Kasumi-1 (cell line): ENCODE results near the gene GNAQ.

Experiments
- DNase-seq, 2 experiments: peaks; one replicate each; lab custom pipeline; 2025; lab: John Stamatoyannopoulos, UW

Gene GNAQ

DNA sequence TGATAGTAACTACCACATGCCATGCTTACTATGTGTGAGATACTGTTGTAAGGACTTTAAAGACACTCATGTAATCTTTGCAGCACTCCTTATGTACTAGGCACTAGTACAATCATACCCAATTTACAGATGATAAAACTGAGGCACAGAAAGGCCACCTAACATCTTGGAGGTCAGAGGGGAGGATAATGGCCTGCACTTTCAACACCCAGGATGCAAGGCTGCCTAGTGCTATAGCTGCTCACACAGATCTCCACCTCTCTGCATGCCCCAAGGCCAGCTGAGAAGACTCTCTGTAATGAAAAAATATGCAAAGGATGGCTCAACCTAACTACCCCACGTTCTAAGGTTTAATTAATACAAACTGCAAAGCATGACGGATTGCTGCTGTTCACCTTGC is 57.2 kb downstream of the GNAQ start:
- no peak for DNase-seq

DNA sequence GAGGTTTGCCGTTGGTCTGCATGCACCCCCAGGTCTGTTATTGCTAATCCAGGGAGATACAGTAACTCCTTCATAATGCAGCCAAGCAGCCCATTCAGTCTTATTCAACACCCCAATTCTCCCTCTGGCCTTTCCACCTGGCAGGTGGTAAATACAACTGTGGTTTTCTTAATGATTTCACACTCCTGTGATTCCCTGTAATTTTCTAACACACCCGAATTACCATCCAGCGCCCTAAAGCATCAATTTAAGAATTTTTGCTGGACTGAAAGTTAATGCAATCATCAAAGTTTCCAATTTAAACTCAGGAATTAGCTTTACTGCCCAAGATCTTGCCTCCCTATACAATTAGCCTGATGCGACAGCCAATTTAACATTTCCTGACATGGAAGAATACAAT is 62.5 kb downstream of the GNAQ start:
- DNase-seq, result no peak

GRCh38 chr9:77968506-77968905 is 63.1 kb downstream of the GNAQ start:
- no peak for DNase-seq

- no peak for DNase-seq
Measured at GRCh38 chr9:77966718-77967117, 64.9 kb downstream of the GNAQ start.

DNA sequence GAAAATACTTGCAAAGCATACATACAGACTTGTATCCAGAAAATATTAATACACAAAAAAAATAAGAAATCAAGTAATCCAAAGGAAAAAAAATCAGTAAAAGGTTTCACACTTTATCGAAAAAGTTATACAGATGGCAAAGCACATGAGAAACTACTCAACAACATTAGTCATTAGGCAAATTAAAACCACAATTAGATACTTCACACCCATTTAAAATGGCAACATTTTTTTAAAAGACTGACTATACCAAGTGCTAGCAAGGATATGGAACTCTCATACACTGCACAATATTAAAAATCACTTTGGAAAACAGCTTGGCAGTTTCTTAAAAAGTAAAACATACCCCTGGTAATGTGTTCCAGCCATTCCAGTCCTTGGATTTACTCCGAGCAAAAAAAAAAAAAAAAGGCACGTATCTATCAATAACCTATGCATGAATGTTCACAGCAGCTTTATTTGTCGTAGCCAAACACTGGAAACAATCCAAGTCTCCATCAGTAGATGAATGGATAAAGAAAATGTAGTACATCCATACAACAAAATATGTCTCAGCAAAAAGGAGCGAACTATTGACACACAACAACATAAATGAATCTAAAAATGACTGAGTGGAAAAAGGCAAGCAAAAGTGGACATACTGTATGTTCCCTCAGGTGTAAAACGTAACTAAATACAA is 66.0 kb downstream of the GNAQ start:
- DNase-seq, result no peak

DNA sequence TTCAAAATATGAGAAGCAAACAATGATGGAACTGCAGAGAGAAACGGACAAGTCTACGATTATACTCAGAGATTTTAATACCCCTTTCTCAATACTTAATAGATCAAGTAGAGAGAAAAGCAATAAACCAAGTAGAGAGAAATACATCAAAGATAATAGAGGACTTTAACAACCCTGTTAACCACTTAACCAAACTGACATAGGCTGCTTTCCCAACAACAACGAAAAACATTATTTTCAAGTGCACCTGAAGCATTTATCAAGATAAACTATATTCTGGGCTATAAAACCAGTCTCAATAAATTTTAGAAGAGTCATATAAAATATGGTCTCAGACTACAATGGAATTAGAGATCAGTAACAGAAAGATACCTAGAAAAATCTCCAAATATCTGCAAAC is 67.4 kb downstream of the GNAQ start:
- no peak for DNase-seq

DNA sequence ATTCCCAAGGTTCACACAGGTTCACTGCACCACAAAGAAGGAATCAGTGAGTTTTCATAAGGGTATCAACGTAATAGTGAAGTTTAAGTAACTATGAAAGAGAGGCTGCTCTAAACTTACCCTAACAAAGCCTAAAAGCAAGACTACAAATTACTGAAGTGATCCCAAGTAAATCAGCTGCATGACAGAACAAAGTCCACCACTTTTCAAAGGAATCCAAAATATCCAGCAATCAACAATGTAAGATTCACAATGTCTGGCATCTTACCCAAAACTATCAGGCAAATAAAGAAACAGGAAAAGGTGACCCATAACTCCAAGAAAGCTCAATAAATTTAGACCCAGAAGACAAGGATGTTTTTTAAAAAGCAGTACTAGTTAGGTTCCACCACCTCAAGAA is 70.1 kb downstream of the GNAQ start:
- DNase-seq, result no peak

GRCh38 chr9:77960356-77961153 is 71.1 kb downstream of the GNAQ start:
- no peak for DNase-seq

DNA sequence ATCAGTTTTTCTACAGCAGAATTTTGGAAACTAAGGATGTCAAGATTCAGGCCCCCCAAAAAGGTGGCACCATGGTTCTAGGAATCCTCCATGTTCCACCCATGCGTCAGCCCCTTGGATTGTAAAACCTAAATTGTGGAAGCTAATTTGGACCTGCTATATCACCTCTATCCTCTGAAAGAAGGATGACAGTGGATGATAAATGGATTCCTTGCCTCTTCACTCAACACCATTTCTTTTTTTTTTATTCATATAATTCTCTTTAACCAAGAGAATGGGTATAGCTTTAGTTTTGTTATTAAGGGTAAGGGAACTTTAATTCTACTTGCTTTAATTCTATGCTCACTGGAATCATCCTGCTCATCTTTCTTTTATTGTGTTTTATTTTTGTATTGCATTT is 71.8 kb downstream of the GNAQ start:
- DNase-seq, result no peak

- peak; percentile 60 to 66 for DNase-seq
Measured at GRCh38 chr9:77957652-77958051, 74.0 kb downstream of the GNAQ start.

DNA sequence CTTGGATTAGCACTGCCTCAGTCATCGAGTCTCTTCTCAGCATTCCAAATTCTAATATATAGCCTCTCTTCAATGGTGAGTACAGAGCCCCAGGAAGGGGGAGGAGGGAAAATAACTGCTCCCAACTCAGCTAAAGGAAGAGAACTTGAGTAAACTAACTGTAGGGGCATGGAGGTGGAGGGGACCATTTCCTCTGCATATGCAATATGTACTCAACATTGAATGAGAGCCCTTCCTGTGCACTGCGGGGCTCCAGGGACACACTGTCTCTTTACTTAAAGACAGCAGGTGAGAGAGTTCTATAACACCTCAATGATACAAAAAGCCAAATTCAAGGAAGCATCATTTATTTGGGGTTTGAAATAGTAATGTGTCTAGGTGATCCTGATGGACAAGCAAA is 75.1 kb downstream of the GNAQ start:
- peak; percentile 33 to 48 for DNase-seq

DNA sequence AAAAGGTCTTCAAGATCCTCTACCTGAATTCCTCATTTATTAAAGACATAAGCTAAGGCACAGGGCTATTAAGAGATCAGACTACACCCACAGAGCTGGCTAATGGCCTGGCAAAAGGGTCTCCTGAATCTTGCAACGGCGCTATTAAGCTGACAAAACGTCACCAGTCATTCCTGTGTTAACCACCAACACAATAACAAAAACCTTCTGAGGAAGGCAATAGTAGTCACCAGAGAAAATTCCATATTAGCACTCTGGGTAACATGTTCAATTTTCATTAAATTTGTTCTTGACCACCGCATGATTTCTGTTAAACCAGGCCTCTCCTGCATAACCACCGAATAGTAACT is 77.0 kb downstream of the GNAQ start:
- no peak for DNase-seq

GRCh38 chr9:77954013-77954665 is 77.5 kb downstream of the GNAQ start:
- no peak for DNase-seq

GRCh38 chr9:77953590-77953989 is 78.0 kb downstream of the GNAQ start:
- DNase-seq, result no peak

DNA sequence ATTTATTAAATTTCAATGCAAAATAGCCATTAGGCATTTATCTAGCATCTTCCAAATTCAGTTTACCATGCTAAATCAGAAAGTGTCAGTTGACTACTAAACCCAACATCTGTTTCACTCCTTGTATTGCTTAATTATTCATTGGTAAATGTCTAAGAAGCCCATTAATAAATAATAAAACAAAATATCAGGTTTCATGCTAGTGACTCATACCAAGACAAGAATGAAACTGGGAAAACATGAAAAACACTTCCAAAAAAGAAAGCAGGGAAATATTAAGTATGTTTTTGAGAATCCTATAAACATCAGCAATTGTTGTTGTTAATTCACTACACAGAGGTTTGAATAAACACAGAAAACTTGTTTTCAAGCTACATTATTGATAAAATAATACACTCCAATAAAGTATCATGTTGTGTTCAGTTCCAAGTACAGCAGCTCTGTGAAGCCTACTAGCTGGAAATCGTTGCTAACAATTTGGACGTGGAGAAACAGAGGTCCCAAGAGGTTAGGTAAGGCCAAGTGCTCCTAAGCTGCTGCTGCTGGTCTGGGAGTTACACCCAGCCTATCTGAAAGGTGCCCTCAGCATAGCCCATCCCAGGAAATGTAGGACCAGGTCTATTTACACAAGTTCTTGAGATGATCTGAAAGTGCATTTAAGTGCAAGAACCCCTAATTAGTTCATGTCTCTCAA is 78.8 kb downstream of the GNAQ start:
- DNase-seq, result no peak

- no peak for DNase-seq
Measured at GRCh38 chr9:77951369-77951768, 80.2 kb downstream of the GNAQ start.

DNA sequence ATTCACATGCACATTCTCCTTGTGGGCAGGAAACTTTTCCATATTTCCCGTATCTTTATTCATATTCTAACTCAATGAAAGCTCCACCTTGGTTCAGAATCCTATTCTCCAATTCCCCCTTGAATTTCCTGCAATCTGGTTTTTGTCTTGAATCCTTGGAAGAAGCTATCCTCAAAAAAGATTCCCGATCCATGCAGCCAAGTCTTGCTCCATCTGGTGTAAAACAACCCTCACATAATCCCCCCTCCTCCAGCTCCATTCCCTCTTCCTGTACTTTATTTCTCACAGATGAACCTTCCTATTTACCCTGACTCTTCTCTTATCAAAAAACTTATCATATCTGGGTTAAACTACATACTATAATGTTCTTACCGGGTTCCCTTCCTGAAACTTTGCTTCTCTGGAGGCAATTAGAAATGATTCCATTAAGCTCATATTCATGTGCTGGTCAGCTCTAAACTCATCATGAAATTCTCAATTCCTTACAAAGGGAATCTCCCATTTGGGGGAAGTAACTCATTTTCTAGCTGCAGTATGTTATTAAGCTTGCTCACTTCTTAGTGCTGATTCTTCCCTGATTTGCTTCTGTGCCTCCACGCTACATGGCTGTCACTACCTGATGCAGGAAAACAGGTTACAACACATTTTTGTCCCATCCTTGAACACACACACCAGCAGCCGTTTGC is 81.7 kb downstream of the GNAQ start:
- no peak for DNase-seq

GRCh38 chr9:77947651-77948050 is 84.0 kb downstream of the GNAQ start:
- DNase-seq, result no peak

DNA sequence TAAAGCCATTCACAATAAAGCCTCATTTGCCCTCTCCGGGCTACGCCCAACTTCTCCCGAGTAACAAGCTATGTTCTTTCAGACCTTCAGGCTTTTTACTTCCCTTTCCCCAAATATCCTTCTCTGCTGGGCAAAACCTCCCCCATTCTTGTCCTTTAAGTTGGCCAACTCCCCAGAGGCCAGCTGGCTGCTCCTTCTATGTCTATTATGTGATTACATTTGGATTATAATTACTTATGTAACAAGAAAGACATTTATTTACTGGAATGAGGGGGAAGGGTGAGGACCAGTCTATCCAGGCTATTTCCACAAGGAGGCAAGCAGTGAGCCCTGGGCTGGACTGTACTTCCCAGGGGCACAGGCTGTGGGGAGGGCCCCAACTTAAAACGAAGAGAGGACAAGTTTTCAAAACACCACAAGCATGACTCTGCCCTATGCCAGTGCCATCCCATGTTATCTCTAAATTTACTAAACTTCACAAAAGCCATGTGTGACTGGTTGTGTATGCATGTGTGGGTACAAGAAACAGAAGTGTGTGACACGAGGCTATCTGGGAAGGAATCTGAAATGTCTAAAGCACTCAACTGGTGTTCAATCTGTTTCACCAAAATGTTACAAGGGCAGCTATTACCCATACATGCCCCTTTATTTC is 84.5 kb downstream of the GNAQ start:
- peak; percentile 35 to 39 for DNase-seq

DNA sequence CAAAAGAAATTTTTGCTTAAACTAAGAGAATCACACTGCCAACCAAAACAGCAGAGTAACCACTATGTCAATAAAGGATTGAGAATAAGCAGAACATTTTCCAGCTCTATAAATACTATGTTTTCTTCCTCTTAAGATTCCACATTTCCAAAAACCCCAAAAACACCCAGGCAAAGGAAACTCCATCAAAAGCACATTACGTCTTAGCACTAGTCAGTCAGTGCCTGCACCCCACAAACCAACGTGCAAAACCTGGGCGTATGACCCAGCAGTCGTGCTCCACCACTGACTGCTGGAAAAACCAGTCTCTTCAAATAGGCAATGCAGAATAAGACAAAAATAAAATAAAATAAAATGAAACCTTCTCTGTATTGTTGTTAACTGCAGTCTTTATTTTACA is 85.3 kb downstream of the GNAQ start:
- no peak for DNase-seq

DNA sequence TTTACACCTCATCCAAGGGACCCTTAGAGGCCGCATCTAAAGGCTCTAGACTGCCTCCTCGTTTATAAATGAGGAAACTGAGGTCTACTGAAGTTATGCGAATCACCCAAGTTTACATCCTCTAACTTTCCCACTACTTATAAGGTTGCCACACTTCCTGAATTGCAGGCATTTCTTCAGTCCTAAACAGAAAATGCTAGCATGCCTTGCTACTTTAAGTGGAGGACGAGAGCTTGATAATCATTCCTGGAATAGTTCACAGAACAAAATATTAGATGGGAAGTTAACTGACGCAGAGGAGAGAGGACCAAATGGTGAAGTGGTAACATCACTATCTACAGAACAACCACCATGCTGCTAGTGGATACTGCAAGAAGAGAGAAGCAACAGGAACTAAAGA is 85.8 kb downstream of the GNAQ start:
- peak; percentile 80 to 83 for DNase-seq
